ENCODE data around the gene DAAM1.

- no peak for TF ChIP-seq CTCF (IDR thresholded peaks at IDR 0.05)
- TF ChIP-seq POLR2A (IDR thresholded peaks at IDR 0.05), result no peak
Measured at GRCh38 chr14:59419303-59419702, 230.8 kb downstream of the DAAM1 start.

Measured in thyroid gland (tissue), 4 donors.